NCI-H345 (cell line): ENCODE results near the gene ENO4.

ENCODE experiments used
- DNase-seq: peaks from one replicate; lab custom pipeline; 2025; lab: John Stamatoyannopoulos, UW

Gene ENO4

GRCh38 chr10:116849248-116850057, at the start of gene ENO4:
TSS of gene ENO4 (plus strand) at chr10:116849499. CDS start at chr10:116849567, 68 bp downstream.
- DNase-seq = peak; percentile 84

- no peak for DNase-seq
Observed at GRCh38 chr10:116800286-116800929, 48.9 kb upstream of the ENO4 start.

- DNase-seq = no peak
Observed at GRCh38 chr10:116801658-116802057, 47.6 kb upstream of the ENO4 start.

- no peak for DNase-seq
Observed at GRCh38 chr10:116802474-116802873, 46.8 kb upstream of the ENO4 start.

- DNase-seq = no peak
Observed at GRCh38 chr10:116802876-116803275, 46.4 kb upstream of the ENO4 start.

GRCh38 chr10:116803451-116804249, 45.6 kb upstream of the ENO4 start:
- DNase-seq = no peak

- DNase-seq = no peak
Observed at GRCh38 chr10:116808706-116809105, 40.6 kb upstream of the ENO4 start.

GRCh38 chr10:116809483-116810119, 39.7 kb upstream of the ENO4 start:
- DNase-seq = no peak

GRCh38 chr10:116810120-116810500, 39.2 kb upstream of the ENO4 start:
- no peak for DNase-seq

GRCh38 chr10:116810895-116811294, 38.4 kb upstream of the ENO4 start:
- DNase-seq = no peak

- DNase-seq = no peak
Observed at GRCh38 chr10:116811691-116812090, 37.6 kb upstream of the ENO4 start.

- peak; percentile 51 for DNase-seq
Observed at GRCh38 chr10:116815641-116816415, 33.5 kb upstream of the ENO4 start.

- no peak for DNase-seq
Observed at GRCh38 chr10:116817178-116817577, 32.1 kb upstream of the ENO4 start.

- DNase-seq = no peak
Observed at GRCh38 chr10:116817780-116818343, 31.4 kb upstream of the ENO4 start.

GRCh38 chr10:116819999-116820677, 29.2 kb upstream of the ENO4 start:
- DNase-seq = no peak

GRCh38 chr10:116825901-116826300, 23.4 kb upstream of the ENO4 start:
- no peak for DNase-seq

- DNase-seq = peak; percentile 27
Observed at GRCh38 chr10:116826803-116827202, 22.5 kb upstream of the ENO4 start.

GRCh38 chr10:116827214-116827671, 22.1 kb upstream of the ENO4 start:
- no peak for DNase-seq

GRCh38 chr10:116828116-116828515, 21.2 kb upstream of the ENO4 start:
- no peak for DNase-seq

- DNase-seq = no peak
Observed at GRCh38 chr10:116829711-116830110, 19.6 kb upstream of the ENO4 start.
